HS-5 (cell line): ENCODE measurements around the gene EFR3B.
"Not testable (repeated sequence)": the region's sequence is repeated elsewhere in the genome, so short reads cannot be mapped to it uniquely, and the experiment has no call there.

Experiments
- DNase-seq: peaks from one replicate; pipeline ENCODE4 v3.0.0-alpha.2; 2012; ENCODE audit warnings: low read depth

Gene EFR3B

GRCh38 chr2:25104736-25105135, 62.9 kb downstream of the EFR3B start:
- DNase-seq, result no peak

- peak; percentile 73 for DNase-seq
Observed at GRCh38 chr2:25105336-25106085, 63.6 kb downstream of the EFR3B start.

GRCh38 chr2:25109822-25110221, 67.9 kb downstream of the EFR3B start:
- no peak for DNase-seq

GRCh38 chr2:25112113-25112512, 70.2 kb downstream of the EFR3B start:
- DNase-seq, result no peak

- no peak for DNase-seq
Observed at GRCh38 chr2:25115249-25115883, 73.5 kb downstream of the EFR3B start.

GRCh38 chr2:25115902-25116301, 74.0 kb downstream of the EFR3B start:
- no peak for DNase-seq

GRCh38 chr2:25116956-25117355, 75.1 kb downstream of the EFR3B start:
- DNase-seq, result no peak

GRCh38 chr2:25119263-25119662, 77.4 kb downstream of the EFR3B start:
- DNase-seq, result no peak

- DNase-seq, result no peak
Observed at GRCh38 chr2:25122367-25122766, 80.5 kb downstream of the EFR3B start.

GRCh38 chr2:25123682-25124081, 81.8 kb downstream of the EFR3B start:
- no peak for DNase-seq

- no peak for DNase-seq
Observed at GRCh38 chr2:25125189-25125588, 83.3 kb downstream of the EFR3B start.

GRCh38 chr2:25125976-25126375, 84.1 kb downstream of the EFR3B start:
- DNase-seq, result no peak

GRCh38 chr2:25127071-25127470, 85.2 kb downstream of the EFR3B start:
- DNase-seq, result not testable (repeated sequence)

- no peak for DNase-seq
Observed at GRCh38 chr2:25127646-25128045, 85.8 kb downstream of the EFR3B start.

GRCh38 chr2:25129901-25130520, 88.1 kb downstream of the EFR3B start:
- DNase-seq, result no peak

GRCh38 chr2:25131253-25131566, 89.3 kb downstream of the EFR3B start:
- no peak for DNase-seq

GRCh38 chr2:25131567-25132298, 89.9 kb downstream of the EFR3B start:
- DNase-seq, result no peak

- DNase-seq, result no peak
Observed at GRCh38 chr2:25132299-25132635, 90.4 kb downstream of the EFR3B start.

- no peak for DNase-seq
Observed at GRCh38 chr2:25132693-25133092, 90.8 kb downstream of the EFR3B start.

GRCh38 chr2:25140535-25140934, 98.7 kb downstream of the EFR3B start:
- DNase-seq, result not testable (repeated sequence)

GRCh38 chr2:25141120-25141519, 99.2 kb downstream of the EFR3B start:
- no peak for DNase-seq

GRCh38 chr2:25145803-25146202, 103.9 kb downstream of the EFR3B start:
- DNase-seq, result no peak

GRCh38 chr2:25146896-25147295, 105.0 kb downstream of the EFR3B start:
- DNase-seq, result no peak
